ENCODE data around the gene HELZ2. TPM values are rescaled to one million over a fixed set of nuclear protein-coding genes. Genes with fewer than 3 reads are reported as not detected.

Gene HELZ2
- total RNA-seq, 1 experiment from 2014 or later = 27.9 TPM

- H3K79me1 ChIP-seq (ENCODE audit: insufficient read depth, low read depth, low read length, poor library complexity, severe bottlenecking) = no peaks in the 10 kb centered on the region
These were observed 29.6 kb downstream of the HELZ2 start for GRCh38 chr20:63544241-63544957.

More at GRCh38 chr20:63544241-63544957, 29.6 kb downstream of the HELZ2 start:
- H4K5ac ChIP-seq (ENCODE audit: insufficient read length, low read depth, low read length) = no peak overlapping the region
- no peak overlapping the region for H3K56ac ChIP-seq (ENCODE audit: insufficient read length, low read depth, low read length)
- Mint-ChIP-seq H3K36me3 (ENCODE audit: insufficient read depth in 1 of 3, low read depth in 3 of 3) (no peaks in the 10 kb centered on the region), H3K27ac (no peak overlapping the region), H3K9me3 (no peaks in the 10 kb centered on the region), H3K4me1 (peaks cover 5 to 21% of the 10 kb centered on the region in 2 experiments), H3K27me3 (ENCODE audit: low read depth) (no peaks in the 10 kb centered on the region), H3K4me3 (no peak overlapping the region)
- H2BK15ac ChIP-seq (ENCODE audit: low read depth, low read length) = no peak overlapping the region
- H3K18ac ChIP-seq (ENCODE audit: insufficient read length, low read depth, low read length) = no peak overlapping the region
- no peaks in the 10 kb centered on the region; the same call in 1 of the 2 replicates for H3K4me1 ChIP-seq (ENCODE audit: insufficient read depth, low read length)
- no peak overlapping the region for H3K23ac ChIP-seq (ENCODE audit: insufficient read length, low read depth, low read length)
- no peak overlapping the region for H2AFZ ChIP-seq (ENCODE audit: low read length)
- WGBS (ENCODE audit: extremely low coverage, insufficient read length, low lambda C conversion rate) = no CpG with 5 or more reads among the region's 27 CpGs
- H4K8ac ChIP-seq (replicated peaks; ENCODE audit: insufficient read length, low read depth, low read length) = no peak overlapping the region
- H3K14ac ChIP-seq (ENCODE audit: insufficient read depth, low read length) = no peak overlapping the region
- H4K20me1 ChIP-seq (ENCODE audit: control insufficient read depth, insufficient read depth, insufficient read length) = peaks cover 3% of the 10 kb centered on the region
- no peak overlapping the region for H2BK5ac ChIP-seq (ENCODE audit: insufficient read length, low read length)
- no peak overlapping the region for H3K9ac ChIP-seq (ENCODE audit: extremely low read depth, insufficient read length, low read length)
- no peaks in the 10 kb centered on the region for H3K23me2 ChIP-seq (ENCODE audit: insufficient read length, low read depth, low read length, poor library complexity, severe bottlenecking)
- no peak overlapping the region for H4K91ac ChIP-seq (ENCODE audit: insufficient read length, low read depth, low read length)
- no peak overlapping the region for H2BK12ac ChIP-seq (ENCODE audit: insufficient read length, low read depth, low read length)
- H3T11ph ChIP-seq (ENCODE audit: low read length) = no peak overlapping the region
- no peak overlapping the region for H3K27ac ChIP-seq (ENCODE audit: insufficient read length, low read depth, low read length)
- no peak for TF ChIP-seq CTCF (conservative IDR thresholded peaks at IDR 0.05)
- H2BK120ac ChIP-seq (ENCODE audit: low read depth, low read length, poor library complexity, severe bottlenecking) = no peak overlapping the region
- no peaks in the 10 kb centered on the region for H3K9me3 ChIP-seq (ENCODE audit: control insufficient read depth, low read depth, low read length)
- H3K79me2 ChIP-seq (ENCODE audit: insufficient read depth, low read length) = no peaks in the 10 kb centered on the region
- no peak for DNase-seq
- H3K4me2 ChIP-seq (ENCODE audit: insufficient read depth, insufficient read length, low read length) = no peak overlapping the region
- no peak overlapping the region for H2BK20ac ChIP-seq (ENCODE audit: low read depth, low read length, poor library complexity, severe bottlenecking)
- no peaks in the 10 kb centered on the region for H3K27me3 ChIP-seq (ENCODE audit: insufficient read depth, low read length)
- no peak overlapping the region for H2AK5ac ChIP-seq (ENCODE audit: insufficient read length, low read length)
- no peak overlapping the region for H3K4ac ChIP-seq (ENCODE audit: low read depth, low read length)
